GM12878 (cell line): Measurements from ENCODE around the gene MIA2.

Source experiments
- CTCF ChIP-seq, 3 experiments: IDR thresholded peaks in 2 of 3; conservative IDR thresholded peaks in 1 of 3; 2 replicates each; pipeline ENCODE4 v1.5.1; 2011; ENCODE audit warnings: low read depth in 3 of 3, low read length in 3 of 3, mild to moderate bottlenecking in 3 of 3, control low read depth in 2 of 3, moderate library complexity in 2 of 3, inconsistent platforms in 1 of 3, mixed read lengths in 1 of 3; ENCODE audit not compliant: control insufficient read depth in 2 of 3, insufficient read depth in 1 of 3; ENCODE audit errors: extremely low read depth in 1 of 3
- EP300 ChIP-seq, 2 experiments: fragments of 150-350 bp in 1 of 2; IDR thresholded peaks; 2 replicates each; pipeline ENCODE4 v1.6.1; 2011 to 2012; ENCODE audit warnings: low read depth in 2 of 2, low read length in 2 of 2, borderline replicate concordance in 1 of 2, improper control_type of control experiment in 1 of 2, inconsistent platforms in 1 of 2; ENCODE audit not compliant: control insufficient read depth in 1 of 2
- NR2C1 ChIP-seq: fragments of 450-650 bp; IDR thresholded peaks from 2 replicates; pipeline ENCODE4 v1.6.1; 2017; ENCODE audit warnings: antibody characterized with exemption, mild to moderate bottlenecking, moderate library complexity
- POLR2AphosphoS5 ChIP-seq: IDR thresholded peaks from 2 replicates; pipeline ENCODE4 v1.6.1; 2011; ENCODE audit warnings: mild to moderate bottlenecking, low read length, inconsistent platforms
- SIX5 ChIP-seq: IDR thresholded peaks from 2 replicates; pipeline ENCODE4 v1.6.1; 2011; ENCODE audit warnings: mild to moderate bottlenecking, low read depth, low read length, moderate library complexity; ENCODE audit not compliant: severe bottlenecking
- TAF1 ChIP-seq: IDR thresholded peaks from 2 replicates; pipeline ENCODE4 v1.6.1; 2011; ENCODE audit warnings: mild to moderate bottlenecking, low read depth, low read length, borderline replicate concordance
- WRNIP1 ChIP-seq: IDR thresholded peaks from 2 replicates; pipeline ENCODE4 v1.6.1; 2011; ENCODE audit warnings: low read depth, low read length, improper control_type of control experiment, borderline replicate concordance
- ZBTB33 ChIP-seq: fragments of 450-650 bp; IDR thresholded peaks from 2 replicates; pipeline ENCODE4 v1.6.1; 2017; ENCODE audit warnings: mild to moderate bottlenecking
- ZSCAN29 ChIP-seq: fragments of 450-650 bp; IDR thresholded peaks from 2 replicates; pipeline ENCODE4 v1.6.1; 2017; ENCODE audit warnings: mild to moderate bottlenecking, moderate library complexity

DNA sequence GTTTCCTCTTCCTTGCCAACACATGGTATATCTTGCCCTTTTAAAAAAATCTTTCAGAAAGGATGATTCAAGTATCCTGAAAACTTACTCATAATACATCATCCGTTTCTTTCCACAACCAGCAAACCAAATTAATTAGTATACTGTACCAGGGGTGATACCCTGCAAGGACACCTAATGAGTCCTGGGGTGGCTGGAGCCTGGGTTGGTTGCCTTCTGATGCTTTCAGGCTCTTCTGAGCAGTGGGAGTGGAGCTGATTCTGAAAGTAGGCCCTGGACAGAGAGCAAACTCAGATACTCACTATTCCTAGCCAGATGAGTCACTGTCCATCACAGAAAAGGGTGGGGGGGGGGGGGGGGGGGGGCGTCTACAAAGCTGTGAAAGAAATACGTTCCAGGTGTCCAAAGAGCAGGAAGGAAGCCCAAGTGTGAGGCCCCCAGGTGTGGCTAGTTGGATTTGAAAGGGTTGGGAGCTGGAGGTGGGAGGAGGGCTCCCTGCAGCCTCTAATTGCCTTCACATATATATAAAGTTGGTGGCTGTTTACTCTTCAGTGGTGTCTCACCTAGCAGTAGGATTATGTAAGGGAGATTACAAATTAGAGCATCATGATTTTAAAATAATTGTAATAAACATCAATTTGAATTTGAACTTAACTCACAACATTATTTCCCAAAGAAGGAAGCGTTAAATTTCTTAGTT lies 162.0 kb downstream of the MIA2 start:
- TF ChIP-seq SIX5 (no peak), ZBTB33 (no peak), EP300 (IDR thresholded peaks at IDR 0.05; ENCODE audit: borderline replicate concordance in 1 of 2, control insufficient read depth in 1 of 2, low read depth in 2 of 2, low read length in 2 of 2) (no peak), TAF1 (no peak), WRNIP1 (no peak), POLR2AphosphoS5 (no peak), NR2C1 (no peak), CTCF (IDR thresholded peaks at IDR 0.05 in 2 of 3, conservative IDR thresholded peaks at IDR 0.05 in 1 of 3; ENCODE audit: control insufficient read depth in 2 of 3, extremely low read depth in 1 of 3, insufficient read depth in 1 of 3, low read depth in 3 of 3, low read length in 3 of 3) (no peak), ZSCAN29 (no peak)
